Measurements from ENCODE around the gene TET1. TPM values are rescaled to one million over a fixed set of nuclear protein-coding genes. Genes with fewer than 3 reads are reported as not detected.

Gene TET1
- total RNA-seq, 1 experiment from 2014 or later: 53.4 TPM

DNA sequence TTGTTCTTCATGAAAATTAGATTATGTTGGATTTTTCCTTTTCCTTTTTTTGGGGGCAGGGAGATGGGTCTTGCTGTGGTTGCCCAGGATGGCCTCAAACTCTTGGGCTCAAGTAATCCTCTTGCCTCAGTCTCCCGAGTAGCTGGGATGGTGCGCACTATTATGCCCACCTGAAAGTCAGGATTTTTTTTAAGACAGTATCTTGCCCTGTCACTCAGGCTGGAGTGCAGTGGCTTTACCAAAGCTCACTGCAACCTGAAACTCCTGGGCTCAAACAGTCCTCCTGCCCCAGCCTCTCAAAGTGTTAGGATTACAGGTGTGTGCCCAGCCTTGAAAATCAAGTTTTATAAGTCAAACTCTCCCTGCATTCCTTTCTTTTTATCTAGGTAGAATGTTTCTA, 1.7 kb upstream of the TET1 start:
- Mint-ChIP-seq H3K4me1 (peaks cover 20 to 25% of the 10 kb centered on the region in 2 experiments), H3K36me3 (ENCODE audit: insufficient read depth in 1 of 3, low read depth in 3 of 3) (peaks cover 0 to 1% (median 0%) of the 10 kb centered on the region in 3 experiments; a peak in 1 of 7 replicates), H3K4me3 (no peak overlapping the region; a peak in 1 of 5 replicates), H3K27me3 (ENCODE audit: low read depth) (peaks cover 5% of the 10 kb centered on the region), H3K27ac (no peak overlapping the region), H3K9me3 (no peaks in the 10 kb centered on the region; a peak in 1 of 5 replicates)
- no CpG with 5 or more reads among the region's 2 CpGs for WGBS (ENCODE audit: extremely low coverage, insufficient read length, low lambda C conversion rate)
- H3K14ac ChIP-seq (ENCODE audit: insufficient read depth, low read length): no peak overlapping the region
- H2AK5ac ChIP-seq (ENCODE audit: insufficient read length, low read length): no peak overlapping the region
- H2AFZ ChIP-seq (ENCODE audit: low read length): no peak overlapping the region
- H3K4me1 ChIP-seq (ENCODE audit: insufficient read depth, low read length): peaks cover 4% of the 10 kb centered on the region; the same call in 1 of the 2 replicates
- no peak overlapping the region for H3K56ac ChIP-seq (ENCODE audit: insufficient read length, low read depth, low read length)
- H3K79me1 ChIP-seq (ENCODE audit: insufficient read depth, low read depth, low read length, poor library complexity, severe bottlenecking): no peaks in the 10 kb centered on the region
- H3T11ph ChIP-seq (ENCODE audit: low read length): no peak overlapping the region
- no peak overlapping the region for H3K27ac ChIP-seq (ENCODE audit: insufficient read length, low read depth, low read length)
- H4K20me1 ChIP-seq (ENCODE audit: control insufficient read depth, insufficient read depth, insufficient read length): no peaks in the 10 kb centered on the region
- peaks cover 13% of the 10 kb centered on the region; the same call in 1 of the 2 replicates for H3K79me2 ChIP-seq (ENCODE audit: insufficient read depth, low read length)
- H2BK5ac ChIP-seq (ENCODE audit: insufficient read length, low read length): no peak overlapping the region
- H3K18ac ChIP-seq (ENCODE audit: insufficient read length, low read depth, low read length): no peak overlapping the region
- H3K23me2 ChIP-seq (ENCODE audit: insufficient read length, low read depth, low read length, poor library complexity, severe bottlenecking): peaks cover 18% of the 10 kb centered on the region
- H3K27me3 ChIP-seq (ENCODE audit: insufficient read depth, low read length): no peaks in the 10 kb centered on the region
- H3K4ac ChIP-seq (ENCODE audit: low read depth, low read length): no peak overlapping the region
- no peak overlapping the region for H2BK20ac ChIP-seq (ENCODE audit: low read depth, low read length, poor library complexity, severe bottlenecking)
- H4K8ac ChIP-seq (replicated peaks; ENCODE audit: insufficient read length, low read depth, low read length): no peak overlapping the region
- TF ChIP-seq CTCF (conservative IDR thresholded peaks at IDR 0.05): no peak
- H2BK15ac ChIP-seq (ENCODE audit: low read depth, low read length): no peak overlapping the region
- no peak overlapping the region for H4K91ac ChIP-seq (ENCODE audit: insufficient read length, low read depth, low read length)
- H3K9me3 ChIP-seq (ENCODE audit: control insufficient read depth, low read depth, low read length): no peaks in the 10 kb centered on the region
- H2BK120ac ChIP-seq (ENCODE audit: low read depth, low read length, poor library complexity, severe bottlenecking): no peak overlapping the region
- H3K23ac ChIP-seq (ENCODE audit: insufficient read length, low read depth, low read length): no peak overlapping the region
- no peak overlapping the region for H2BK12ac ChIP-seq (ENCODE audit: insufficient read length, low read depth, low read length)
- no peak overlapping the region for H3K4me2 ChIP-seq (ENCODE audit: insufficient read depth, insufficient read length, low read length)
- H4K5ac ChIP-seq (ENCODE audit: insufficient read length, low read depth, low read length): no peak overlapping the region
- no peak for DNase-seq
- H3K9ac ChIP-seq (ENCODE audit: extremely low read depth, insufficient read length, low read length): no peak overlapping the region
